Uterus (tissue), 4 donors: ENCODE data around the gene BNC2. TPM values are rescaled to one million over a fixed set of nuclear protein-coding genes. Genes with fewer than 3 reads are reported as not detected.

Experiments
- DNase-seq, 2 donors: peaks; one replicate each; pipeline ENCODE4 v3.0.0-alpha.2; 2019 to 2020
- H3K27ac ChIP-seq, 2 donors: fragments of 200-600 bp; sonication (generic); 1 replicate in 1 of 2; 2 replicates in 1 of 2; pipeline ENCODE4 v1.5.1; 2016 to 2018
- H3K27me3 ChIP-seq, 2 donors: fragments of 200-600 bp; sonication (generic); one replicate each; pipeline ENCODE4 v1.5.1; 2018 to 2019; ENCODE audit warnings: control low read depth in 1 of 2
- H3K36me3 ChIP-seq, 2 donors: fragments of 200-600 bp; sonication (generic); one replicate each; pipeline ENCODE4 v1.5.1; 2019; ENCODE audit warnings: control low read depth in 1 of 2
- H3K4me1 ChIP-seq, 2 donors: fragments of 200-600 bp; sonication (generic); one replicate each; pipeline ENCODE4 v1.5.1; 2018 to 2019; ENCODE audit warnings: control low read depth in 1 of 2
- H3K4me3 ChIP-seq, 2 donors: fragments of 200-600 bp; sonication (generic); 1 replicate in 1 of 2; 2 replicates in 1 of 2; pipeline ENCODE4 v1.5.1; 2018 to 2019; ENCODE audit warnings: mild to moderate bottlenecking in 1 of 2
- H3K9me3 ChIP-seq, 2 donors: fragments of 200-600 bp; sonication (generic); one replicate each; pipeline ENCODE4 v1.5.1; 2019; ENCODE audit warnings: control low read depth in 1 of 2
- POLR2A ChIP-seq, 2 donors: fragments of 450-650 bp; IDR thresholded peaks; one replicate each; pipeline ENCODE4 v1.6.1; 2016; ENCODE audit warnings: antibody characterized with exemption in 2 of 2, mild to moderate bottlenecking in 1 of 2, moderate library complexity in 1 of 2
- intact Hi-C: fragments of 100-400 bp; cut with DNase I; formaldehyde crosslinking; loops from one replicate; pipeline ENCODE4 v1.15.1; 2023; ENCODE audit warnings: low total_unique reads
- total RNA-seq, 4 donors: library from RNA; depleted of rRNA in 3 of 4; stranded (reverse); fragments of >200 nt in 3 of 4; gene quantifications; one replicate each; pipeline versions ENCODE4 v1.1.0 to v1.2.4, GENCODE V29; 2014 to 2023
- TF ChIP-seq, protein P1 (sequence below), 4 experiments: fragments of 200-600 bp in 2 of 4; fragments of 450-650 bp in 2 of 4; sonication (generic) in 2 of 4; IDR thresholded peaks; one replicate each; pipeline ENCODE4 v1.5.1; 2016 to 2019; ENCODE audit warnings: antibody characterized with exemption in 4 of 4, mild to moderate bottlenecking in 2 of 4, moderate library complexity in 1 of 4
- donor health status: DM: yes; HTN: yes; CAD: no.

Gene BNC2
- total RNA-seq, 4 donors from 2014 or later: 85.9 to 293 (median 93.4) TPM

DNA sequence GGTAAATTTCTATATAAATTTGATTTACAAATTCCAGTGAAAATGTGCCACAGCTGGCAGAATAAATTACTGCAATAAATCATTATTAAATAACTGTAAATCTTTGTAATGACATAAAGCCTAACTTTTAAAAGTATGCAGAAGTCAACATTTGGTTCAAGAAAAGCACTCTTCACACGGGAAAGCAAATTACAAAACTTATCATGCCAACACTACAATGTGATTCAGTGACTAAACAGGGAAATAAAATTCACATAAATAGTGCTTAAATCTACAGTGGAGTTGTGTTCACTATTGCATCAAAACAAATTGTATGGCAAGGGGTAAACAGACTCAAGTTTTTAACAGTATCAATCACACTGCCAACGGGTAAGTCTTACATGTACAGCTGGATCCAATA is 117.2 kb downstream of the BNC2 start:
- no peak overlapping the region for H3K27ac ChIP-seq
- no peaks in the 10 kb centered on the region for H3K27me3 ChIP-seq
- DNase-seq: no peak
- intact Hi-C loops: no loop called here
- H3K4me1 ChIP-seq: no peaks in the 10 kb centered on the region
- H3K36me3 ChIP-seq: no peaks in the 10 kb centered on the region
- no peak overlapping the region for H3K4me3 ChIP-seq
- no peaks in the 10 kb centered on the region for H3K9me3 ChIP-seq
- TF ChIP-seq POLR2A (IDR thresholded peaks at IDR 0.05): no peak
- TF ChIP-seq, protein P1, sequence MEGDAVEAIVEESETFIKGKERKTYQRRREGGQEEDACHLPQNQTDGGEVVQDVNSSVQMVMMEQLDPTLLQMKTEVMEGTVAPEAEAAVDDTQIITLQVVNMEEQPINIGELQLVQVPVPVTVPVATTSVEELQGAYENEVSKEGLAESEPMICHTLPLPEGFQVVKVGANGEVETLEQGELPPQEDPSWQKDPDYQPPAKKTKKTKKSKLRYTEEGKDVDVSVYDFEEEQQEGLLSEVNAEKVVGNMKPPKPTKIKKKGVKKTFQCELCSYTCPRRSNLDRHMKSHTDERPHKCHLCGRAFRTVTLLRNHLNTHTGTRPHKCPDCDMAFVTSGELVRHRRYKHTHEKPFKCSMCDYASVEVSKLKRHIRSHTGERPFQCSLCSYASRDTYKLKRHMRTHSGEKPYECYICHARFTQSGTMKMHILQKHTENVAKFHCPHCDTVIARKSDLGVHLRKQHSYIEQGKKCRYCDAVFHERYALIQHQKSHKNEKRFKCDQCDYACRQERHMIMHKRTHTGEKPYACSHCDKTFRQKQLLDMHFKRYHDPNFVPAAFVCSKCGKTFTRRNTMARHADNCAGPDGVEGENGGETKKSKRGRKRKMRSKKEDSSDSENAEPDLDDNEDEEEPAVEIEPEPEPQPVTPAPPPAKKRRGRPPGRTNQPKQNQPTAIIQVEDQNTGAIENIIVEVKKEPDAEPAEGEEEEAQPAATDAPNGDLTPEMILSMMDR (IDR thresholded peaks at IDR 0.05): no peak

DNA sequence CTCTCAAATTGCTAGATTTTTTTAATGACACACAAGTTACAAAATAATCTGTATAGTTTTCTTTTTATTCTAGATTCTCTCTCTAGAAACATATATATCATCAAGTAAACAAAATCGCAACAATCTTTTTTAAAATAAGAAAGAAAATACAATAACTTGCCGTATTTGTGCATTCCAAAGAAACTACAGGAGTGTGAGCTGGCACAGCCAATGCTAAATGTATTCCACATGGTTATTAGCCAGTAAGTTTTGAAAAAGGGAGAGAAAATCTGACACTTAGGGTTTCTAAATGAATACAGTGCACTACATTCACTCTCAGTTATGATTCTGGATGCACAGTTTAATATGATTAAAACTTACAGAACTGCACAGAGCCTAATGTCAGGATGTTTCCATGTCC is 117.9 kb downstream of the BNC2 start:
- Histone ChIP-seq H3K27me3 (no peaks in the 10 kb centered on the region), H3K9me3 (no peaks in the 10 kb centered on the region), H3K27ac (no peak overlapping the region), H3K36me3 (no peaks in the 10 kb centered on the region), H3K4me3 (no peak overlapping the region), H3K4me1 (no peaks in the 10 kb centered on the region)
- no peak for DNase-seq
- TF ChIP-seq POLR2A (IDR thresholded peaks at IDR 0.05): no peak
- TF ChIP-seq, protein P1 (IDR thresholded peaks at IDR 0.05): no peak
- intact Hi-C loops: no loop called here

DNA sequence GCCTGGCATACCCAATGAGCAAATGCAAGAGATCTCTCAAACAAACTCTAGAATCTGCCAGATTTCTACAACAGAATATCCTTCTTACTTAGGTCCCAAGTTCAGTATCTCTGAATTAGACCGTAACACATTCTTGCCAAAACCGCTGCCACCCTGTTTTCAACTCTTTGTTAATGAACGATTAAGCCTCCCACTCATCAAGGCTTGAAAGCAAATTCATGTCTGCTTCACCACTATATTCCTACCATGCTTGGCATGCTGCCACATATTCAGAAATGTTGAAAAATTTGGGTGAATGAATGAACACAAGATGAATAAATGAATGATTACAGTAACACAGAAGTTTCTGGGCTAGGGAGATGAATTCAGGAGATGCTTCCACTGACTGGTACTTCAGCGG is 119.9 kb downstream of the BNC2 start:
- H3K27ac ChIP-seq: no peak overlapping the region
- DNase-seq: no peak
- H3K4me1 ChIP-seq: no peaks in the 10 kb centered on the region
- intact Hi-C loops: no loop called here
- H3K9me3 ChIP-seq: no peaks in the 10 kb centered on the region
- H3K27me3 ChIP-seq: no peaks in the 10 kb centered on the region
- no peaks in the 10 kb centered on the region for H3K36me3 ChIP-seq
- no peak overlapping the region for H3K4me3 ChIP-seq
- TF ChIP-seq POLR2A (IDR thresholded peaks at IDR 0.05): no peak
- TF ChIP-seq, protein P1 (IDR thresholded peaks at IDR 0.05): no peak

DNA sequence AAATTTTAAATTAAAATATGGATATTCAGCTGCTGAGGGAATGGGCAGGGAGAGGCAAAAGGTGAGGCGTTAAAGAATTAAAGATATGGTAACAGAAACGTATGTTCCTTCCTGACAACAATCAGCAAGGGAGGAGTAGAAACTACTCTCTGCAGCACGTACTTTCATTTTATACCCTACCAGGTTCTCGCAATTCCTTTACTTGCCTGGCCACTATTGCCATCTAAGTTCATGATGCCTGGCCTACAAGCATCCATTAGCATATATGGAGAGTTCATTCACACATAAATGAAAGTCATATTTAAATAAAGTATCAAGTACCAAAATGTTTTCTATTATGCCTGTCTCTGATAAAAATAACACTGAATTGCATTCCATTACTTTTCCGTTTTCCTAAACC is 125.1 kb downstream of the BNC2 start:
- Histone ChIP-seq H3K36me3 (no peaks in the 10 kb centered on the region), H3K27ac (no peak overlapping the region), H3K4me3 (no peak overlapping the region), H3K4me1 (no peaks in the 10 kb centered on the region), H3K27me3 (no peaks in the 10 kb centered on the region), H3K9me3 (no peaks in the 10 kb centered on the region)
- TF ChIP-seq, protein P1 (IDR thresholded peaks at IDR 0.05): no peak
- no peak for TF ChIP-seq POLR2A (IDR thresholded peaks at IDR 0.05)
- intact Hi-C loops: no loop called here
- DNase-seq: no peak

DNA sequence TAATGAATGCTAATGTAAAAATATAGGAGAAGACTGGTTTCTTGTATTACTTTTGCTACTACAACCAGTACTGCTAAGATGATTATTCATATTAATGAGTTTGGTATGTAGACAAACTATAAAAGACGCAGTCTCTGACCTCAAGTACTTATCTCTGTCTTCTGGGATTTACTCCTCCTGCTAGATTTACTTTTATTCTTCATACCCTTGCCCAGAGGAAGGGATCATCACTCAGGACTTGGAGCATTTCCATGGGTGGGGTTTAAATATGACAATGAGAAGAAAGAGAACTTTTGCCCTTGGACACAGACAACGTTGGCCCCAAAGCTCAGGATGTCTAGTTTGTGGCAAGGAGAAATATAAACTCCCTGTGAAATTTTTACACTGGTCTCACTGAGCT is 126.1 kb downstream of the BNC2 start:
- TF ChIP-seq, protein P1 (IDR thresholded peaks at IDR 0.05): no peak
- TF ChIP-seq POLR2A (IDR thresholded peaks at IDR 0.05): no peak
- Histone ChIP-seq H3K27me3 (no peaks in the 10 kb centered on the region), H3K36me3 (no peaks in the 10 kb centered on the region), H3K9me3 (no peaks in the 10 kb centered on the region), H3K4me3 (no peak overlapping the region), H3K27ac (peak overlapping the region in 1 of 2 donors; percentile 21), H3K4me1 (no peaks in the 10 kb centered on the region)
- no peak for DNase-seq
- intact Hi-C loops: no loop called here
